Endometrium (tissue), 2 donors: ENCODE data around the gene UGT1A1.
"Not testable (repeated sequence)": the region's sequence is repeated elsewhere in the genome, so short reads cannot be mapped to it uniquely, and the experiment has no call there.

Experiments
- FAIRE-seq: peaks from 2 replicates; lab custom pipeline; 2012; peaks lifted over from hg19 to GRCh38; lab: Jason Lieb, UNC
- donor health status: control.
- donor health status: control.

UGT1A1 gene

DNA sequence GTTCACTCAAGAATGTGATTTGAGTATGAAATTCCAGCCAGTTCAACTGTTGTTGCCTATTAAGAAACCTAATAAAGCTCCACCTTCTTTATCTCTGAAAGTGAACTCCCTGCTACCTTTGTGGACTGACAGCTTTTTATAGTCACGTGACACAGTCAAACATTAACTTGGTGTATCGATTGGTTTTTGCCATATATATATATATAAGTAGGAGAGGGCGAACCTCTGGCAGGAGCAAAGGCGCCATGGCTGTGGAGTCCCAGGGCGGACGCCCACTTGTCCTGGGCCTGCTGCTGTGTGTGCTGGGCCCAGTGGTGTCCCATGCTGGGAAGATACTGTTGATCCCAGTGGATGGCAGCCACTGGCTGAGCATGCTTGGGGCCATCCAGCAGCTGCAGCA is at the start of gene UGT1A1:
UGT1A1 (plus strand) TSS at position 228 of the 400 bp plus-strand sequence; CDS start at position 246, 18 bp downstream.
- no peak for FAIRE-seq

DNA sequence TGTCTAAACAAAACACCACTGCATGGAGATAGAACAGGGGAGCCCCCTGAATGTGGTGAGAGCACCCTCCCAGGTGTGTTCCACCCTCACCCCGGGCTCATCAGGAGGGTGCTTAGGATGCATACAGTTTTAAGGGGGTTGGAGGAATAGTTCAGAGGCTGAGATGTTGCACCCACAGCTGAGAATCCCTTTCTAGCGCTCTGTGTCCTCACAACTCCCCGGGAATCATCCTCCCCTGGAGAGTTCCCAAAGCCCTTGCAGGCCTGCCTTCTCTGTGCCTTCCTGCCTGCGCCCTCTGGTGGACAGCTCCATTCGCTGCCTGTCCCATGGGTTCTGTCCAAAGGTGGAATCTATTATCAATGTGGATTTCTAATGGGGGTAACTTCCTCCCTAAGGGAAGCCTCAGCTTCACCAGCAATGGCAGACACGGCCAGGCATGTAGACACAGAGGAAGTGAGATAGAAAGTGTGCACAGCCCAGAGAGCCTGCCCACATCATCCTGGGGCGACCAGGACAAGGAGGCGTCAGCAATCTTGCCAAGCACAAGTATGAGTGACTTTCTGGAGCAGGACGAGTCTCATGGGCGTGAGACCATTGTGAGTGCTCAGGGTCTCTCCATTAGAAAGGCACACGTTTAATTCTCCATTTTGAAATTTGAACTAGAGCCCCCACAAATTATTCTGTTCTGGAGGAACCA is 48.6 kb upstream of the UGT1A1 start:
- no peak for FAIRE-seq

DNA sequence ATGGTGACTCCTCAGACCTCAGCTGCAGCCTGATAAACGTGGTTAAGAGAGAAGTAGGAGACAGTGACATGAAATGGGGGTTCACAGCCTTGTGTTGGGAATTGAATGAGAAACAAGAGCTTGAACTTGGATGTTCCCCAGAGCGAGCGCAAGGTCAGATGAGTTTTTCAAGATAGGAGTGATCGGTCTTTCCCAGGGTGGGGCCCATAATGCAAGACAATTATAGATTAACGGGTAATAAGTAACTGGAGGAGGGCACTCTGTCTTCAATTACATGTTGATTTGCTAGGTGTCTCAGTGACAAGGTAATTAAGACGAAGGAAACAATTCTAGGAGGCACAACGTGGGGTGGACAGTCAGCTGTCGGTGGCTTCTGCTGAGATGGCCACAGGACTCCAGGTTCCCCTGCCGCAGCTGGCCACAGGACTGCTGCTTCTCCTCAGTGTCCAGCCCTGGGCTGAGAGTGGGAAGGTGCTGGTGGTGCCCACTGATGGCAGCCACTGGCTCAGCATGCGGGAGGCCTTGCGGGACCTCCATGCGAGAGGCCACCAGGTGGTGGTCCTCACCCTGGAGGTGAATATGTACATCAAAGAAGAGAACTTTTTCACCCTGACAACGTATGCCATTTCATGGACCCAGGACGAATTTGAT is 47.3 kb upstream of the UGT1A1 start, which contains the start of gene UGT1A5:
UGT1A5 (plus strand) TSS at position 297 of the 651 bp plus-strand sequence; CDS start at position 382, 85 bp downstream.
- no peak for FAIRE-seq

DNA sequence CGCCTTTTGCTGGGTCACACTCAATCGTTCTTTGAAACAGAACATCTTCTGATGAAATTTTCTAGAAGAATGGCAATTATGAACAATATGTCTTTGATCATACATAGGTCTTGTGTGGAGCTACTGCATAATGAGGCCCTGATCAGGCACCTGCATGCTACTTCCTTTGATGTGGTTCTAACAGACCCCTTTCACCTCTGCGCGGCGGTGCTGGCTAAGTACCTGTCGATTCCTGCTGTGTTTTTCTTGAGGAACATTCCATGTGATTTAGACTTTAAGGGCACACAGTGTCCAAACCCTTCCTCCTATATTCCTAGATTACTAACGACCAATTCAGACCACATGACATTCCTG is 46.8 kb upstream of the UGT1A1 start:
- no peak for FAIRE-seq

DNA sequence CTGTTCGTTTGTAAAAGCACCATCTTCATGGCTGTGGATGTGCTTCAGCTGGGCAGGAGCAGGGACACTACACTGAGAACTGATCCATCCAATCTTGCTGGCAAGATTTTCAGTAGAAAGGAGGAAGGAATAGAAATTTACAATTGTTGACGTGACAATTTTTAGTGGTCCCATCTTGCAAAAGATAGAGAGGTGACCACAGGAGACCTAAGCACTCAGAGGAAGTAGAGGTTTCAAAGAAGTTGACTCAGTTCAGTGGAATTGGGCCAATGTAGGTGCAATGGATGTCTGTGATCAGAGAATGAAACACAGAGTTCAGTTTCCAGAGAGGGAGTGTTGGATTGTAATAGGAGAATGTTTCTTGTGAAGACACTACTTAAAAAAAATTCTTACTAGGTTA is 45.9 kb upstream of the UGT1A1 start:
- no peak for FAIRE-seq

DNA sequence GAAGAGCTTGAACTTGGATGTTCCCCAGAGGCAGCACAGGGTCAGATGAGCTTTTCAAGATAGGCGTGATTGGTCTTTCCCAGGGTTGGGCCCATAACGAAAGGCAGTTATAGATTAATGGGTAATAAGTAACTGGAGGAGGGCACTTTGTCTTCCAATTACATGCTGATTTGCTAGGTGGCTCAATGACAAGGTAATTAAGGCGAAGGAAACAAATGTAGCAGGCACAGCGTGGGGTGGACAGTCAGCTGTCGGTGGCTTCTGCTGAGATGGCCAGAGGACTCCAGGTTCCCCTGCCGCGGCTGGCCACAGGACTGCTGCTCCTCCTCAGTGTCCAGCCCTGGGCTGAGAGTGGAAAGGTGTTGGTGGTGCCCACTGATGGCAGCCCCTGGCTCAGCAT is 41.5 kb upstream of the UGT1A1 start, which contains the start of gene UGT1A4:
UGT1A4 (plus strand) TSS at position 185 of the 400 bp plus-strand sequence; CDS start at position 270, 85 bp downstream.
- FAIRE-seq: no peak

DNA sequence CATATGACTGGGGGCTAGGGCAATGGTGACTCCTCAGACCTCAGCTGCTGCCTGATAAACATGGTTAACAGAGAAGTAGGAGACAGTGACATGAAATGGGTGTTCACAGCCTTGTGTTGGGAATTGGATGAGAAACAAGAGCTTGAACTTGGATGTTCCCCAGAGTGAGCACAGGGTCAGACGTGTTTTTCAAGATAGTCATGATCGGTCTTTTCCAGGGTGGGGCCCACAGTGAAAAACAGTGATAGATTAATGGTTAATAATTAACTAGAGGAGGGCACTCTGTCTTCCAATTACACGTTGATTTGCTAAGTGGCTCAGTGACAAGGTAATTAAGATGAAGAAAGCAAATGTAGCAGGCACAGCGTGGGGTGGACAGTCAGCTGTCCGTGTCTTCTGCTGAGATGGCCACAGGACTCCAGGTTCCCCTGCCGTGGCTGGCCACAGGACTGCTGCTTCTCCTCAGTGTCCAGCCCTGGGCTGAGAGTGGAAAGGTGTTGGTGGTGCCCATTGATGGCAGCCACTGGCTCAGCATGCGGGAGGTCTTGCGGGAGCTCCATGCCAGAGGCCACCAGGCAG is 31.3 kb upstream of the UGT1A1 start, which contains the start of gene UGT1A3:
UGT1A3 (plus strand) TSS at position 320 of the 579 bp plus-strand sequence; CDS start at position 405, 85 bp downstream.
- FAIRE-seq: no peak

DNA sequence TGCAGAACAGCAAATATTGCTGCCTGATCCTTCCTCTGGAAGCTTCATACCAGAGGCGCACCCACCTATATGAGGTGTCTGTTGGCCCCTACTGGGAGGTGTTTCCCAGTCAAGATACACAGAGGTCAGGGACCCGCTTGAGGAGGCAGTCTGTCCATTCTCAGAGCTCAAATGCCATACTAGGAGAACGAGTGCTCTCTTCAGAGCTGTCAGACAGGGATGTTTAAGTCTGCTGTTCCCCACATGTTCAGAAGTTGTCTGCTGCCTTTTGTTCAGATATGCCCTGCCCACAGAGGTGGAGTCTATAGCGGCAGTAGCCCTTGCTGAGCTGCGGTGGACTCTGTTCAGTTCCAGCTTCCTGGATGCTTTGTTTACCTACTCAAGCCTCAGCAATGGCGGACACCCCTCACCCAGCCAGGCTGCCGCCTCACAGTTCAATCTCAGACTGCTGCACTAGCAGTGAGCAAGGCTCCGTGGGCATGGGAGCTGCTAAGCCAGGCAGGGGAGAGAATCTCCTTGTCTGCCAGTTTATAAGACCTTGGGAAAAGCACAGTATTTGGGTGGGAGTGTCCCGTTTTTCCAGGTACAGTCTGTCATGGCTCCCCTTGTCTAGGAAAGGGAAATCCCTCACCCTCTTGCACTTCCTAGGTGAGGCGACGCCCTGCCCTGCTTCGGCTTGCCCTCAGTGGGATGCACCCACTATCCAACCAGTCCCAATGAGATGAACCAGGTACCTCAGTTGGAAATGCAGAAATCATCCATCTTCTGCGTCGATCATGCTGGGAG is 23.0 kb upstream of the UGT1A1 start:
- not testable (repeated sequence) for FAIRE-seq

DNA sequence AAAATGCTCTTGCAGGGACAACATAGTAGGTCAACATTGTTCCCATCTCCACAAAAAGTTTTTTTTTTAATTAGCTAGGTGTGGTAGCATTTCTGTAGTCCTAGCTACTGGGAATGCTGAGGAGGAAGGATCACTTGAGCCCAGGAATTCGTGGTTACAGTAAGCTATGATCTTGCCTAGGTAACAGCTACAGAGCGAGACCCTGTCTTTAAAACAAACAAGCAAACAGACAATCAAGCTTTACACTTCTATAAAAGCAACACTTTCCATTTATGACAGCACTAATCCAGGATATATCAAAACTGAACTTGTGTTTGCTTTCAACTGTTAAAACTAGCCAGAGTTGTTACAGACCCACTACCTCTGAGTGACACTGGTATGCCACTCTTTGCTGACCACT is 19.2 kb upstream of the UGT1A1 start:
- no peak for FAIRE-seq

DNA sequence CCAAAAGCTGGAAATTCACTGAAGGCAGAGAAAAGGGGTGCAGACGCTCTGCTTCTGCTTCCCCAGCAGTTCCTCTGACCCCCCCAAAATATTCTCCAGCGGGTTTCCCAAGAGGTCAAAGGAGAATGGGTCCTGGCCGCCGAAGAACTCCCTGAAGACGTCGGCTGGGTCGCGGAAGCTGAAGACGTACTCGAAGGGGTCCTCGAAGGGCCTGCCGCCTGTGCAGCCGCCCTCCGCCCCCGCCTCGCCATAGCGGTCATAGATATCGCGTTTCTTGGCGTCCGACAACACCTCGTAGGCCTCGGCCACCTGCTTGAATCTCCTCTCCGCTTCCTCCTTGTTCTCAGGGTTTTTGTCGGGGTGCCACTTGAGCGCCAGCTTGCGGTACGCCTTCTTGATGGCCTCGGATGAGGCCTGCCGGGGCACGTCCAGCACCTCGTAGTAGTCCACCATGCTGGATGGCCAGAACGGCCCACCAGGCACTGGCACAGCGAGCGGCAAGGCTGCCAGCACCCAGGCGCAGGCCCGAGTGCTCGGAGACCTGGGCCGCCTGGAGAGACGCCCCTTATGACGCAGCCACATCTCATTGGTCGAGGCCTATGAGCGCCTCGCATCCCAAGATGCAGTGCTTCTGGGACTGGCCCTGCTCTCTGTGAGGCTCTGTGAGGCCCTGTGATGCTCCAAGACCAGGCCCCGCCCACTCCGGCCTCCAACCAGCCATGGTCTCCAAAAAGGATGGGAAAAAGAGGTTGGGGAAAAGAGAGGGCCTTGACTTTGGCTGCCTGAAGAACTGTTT is 16.4 kb upstream of the UGT1A1 start:
- FAIRE-seq: no peak

DNA sequence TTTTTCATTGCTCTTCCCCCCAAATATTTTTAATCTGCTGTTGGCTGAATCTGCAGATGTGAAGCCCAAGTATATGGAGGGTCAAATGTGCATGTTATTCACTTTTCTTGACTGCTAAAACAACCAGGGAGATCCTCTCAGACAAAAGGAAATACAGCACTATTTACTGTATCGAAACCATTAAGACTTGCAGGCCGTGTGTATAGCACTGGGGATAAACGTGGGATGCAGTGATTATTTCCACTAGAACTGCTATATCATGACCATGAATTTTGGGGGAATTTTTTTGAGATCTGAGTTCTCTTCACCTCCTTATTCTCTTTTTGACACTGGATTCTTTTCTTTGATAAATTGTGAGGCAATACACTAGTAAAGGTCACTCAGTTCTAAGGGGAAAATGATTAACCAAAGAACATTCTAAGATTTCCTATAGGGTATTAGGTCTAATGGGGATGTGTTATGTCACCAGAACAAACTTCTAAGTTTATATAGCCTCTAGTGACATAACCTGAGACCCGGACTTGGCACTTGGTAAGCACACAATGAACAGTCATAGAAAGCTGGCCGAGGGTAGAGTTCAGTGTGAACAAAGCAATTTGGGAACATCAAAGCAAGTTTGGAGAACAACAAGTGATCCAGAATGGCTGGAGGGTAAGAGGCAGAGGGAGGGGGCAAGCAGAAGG is 14.9 kb upstream of the UGT1A1 start:
- FAIRE-seq: no peak

DNA sequence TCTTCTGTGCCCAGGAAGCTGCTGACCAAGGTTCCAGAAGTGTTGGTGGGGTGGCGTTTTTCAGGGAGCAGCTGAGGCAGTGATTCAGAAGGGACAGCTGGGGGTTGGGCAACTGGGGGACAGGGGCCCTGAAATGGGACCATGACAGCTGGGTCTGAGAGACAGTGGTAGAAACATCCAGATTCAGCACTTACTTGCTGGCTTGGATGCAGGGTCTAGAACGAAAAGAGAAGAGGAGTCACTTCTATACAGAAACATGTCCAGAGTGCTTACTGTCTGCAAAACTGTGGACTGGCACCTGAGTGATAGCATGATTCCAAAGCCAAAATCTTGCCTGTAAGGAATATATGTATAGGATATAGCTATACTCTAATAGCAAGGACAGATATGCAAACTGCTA is 14.2 kb upstream of the UGT1A1 start:
- not testable (repeated sequence) for FAIRE-seq

DNA sequence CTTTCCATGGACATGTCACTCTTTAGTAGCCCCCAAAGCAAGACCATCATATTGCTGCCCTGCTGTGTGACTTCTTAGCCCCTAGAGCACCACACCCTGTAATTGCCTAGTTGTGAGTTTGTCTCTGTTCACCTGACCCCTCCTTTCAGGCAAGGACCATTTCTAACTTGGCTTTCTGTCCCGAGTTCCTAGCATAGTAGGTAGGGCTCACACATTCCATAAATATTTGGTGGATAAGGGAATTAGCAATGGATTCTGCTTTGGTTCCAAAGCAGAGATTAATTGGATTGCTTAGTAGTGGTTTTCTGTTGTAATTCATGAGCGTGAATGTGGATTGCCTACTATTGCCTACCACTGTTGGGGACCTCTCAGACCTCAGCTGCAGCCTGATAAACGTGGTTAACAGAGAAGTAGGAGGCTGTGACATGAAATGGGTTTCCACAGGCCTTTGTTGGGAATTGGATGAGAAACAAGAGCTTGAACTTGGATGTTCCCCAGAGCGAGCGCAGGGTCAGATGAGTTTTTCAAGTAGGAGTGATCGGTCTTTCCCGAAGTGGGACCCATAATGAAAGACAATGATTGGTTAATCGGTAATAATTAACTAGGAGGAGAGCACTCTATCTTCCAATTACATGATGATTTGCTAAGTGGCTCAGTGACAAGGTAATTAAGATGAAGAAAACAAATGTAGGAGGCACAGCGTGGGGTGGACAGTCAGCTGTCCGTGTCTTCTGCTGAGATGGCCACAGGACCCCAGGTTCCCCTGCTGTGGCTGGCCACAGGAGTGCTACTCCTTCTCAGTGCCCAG is 13.4 kb upstream of the UGT1A1 start:
- no peak for FAIRE-seq

DNA sequence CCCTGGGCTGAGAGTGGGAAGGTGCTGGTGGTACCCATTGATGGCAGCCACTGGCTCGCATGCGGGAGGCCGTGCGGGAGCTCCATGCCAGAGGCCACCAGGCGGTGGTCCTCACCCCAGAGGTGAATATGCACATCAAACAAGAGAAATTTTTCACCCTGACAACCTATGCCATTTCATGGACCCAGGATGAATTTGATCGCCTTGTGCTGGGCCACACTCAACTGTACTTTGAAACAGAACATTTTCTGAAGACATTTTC is 12.9 kb upstream of the UGT1A1 start:
- no peak for FAIRE-seq

DNA sequence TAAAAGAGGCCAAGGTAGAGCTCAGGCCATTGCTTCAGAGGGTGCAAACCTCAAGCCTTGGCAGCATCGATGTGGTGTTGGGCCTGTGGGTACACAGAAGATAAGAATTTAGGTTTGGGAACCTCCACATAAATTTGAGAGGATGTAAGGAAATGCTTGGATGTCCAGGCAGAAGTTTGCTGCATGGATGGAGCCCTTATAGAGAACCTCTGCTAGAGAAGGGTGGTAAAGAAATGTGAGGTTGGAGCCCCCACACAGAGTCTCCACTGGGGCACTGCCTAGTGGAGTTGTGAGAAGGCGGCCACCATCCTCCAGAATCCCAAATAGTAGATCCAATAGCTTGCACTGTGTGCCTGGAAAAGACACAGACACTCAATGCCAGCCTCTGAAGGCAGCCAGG is 9.4 kb upstream of the UGT1A1 start:
- FAIRE-seq: not testable (repeated sequence)

DNA sequence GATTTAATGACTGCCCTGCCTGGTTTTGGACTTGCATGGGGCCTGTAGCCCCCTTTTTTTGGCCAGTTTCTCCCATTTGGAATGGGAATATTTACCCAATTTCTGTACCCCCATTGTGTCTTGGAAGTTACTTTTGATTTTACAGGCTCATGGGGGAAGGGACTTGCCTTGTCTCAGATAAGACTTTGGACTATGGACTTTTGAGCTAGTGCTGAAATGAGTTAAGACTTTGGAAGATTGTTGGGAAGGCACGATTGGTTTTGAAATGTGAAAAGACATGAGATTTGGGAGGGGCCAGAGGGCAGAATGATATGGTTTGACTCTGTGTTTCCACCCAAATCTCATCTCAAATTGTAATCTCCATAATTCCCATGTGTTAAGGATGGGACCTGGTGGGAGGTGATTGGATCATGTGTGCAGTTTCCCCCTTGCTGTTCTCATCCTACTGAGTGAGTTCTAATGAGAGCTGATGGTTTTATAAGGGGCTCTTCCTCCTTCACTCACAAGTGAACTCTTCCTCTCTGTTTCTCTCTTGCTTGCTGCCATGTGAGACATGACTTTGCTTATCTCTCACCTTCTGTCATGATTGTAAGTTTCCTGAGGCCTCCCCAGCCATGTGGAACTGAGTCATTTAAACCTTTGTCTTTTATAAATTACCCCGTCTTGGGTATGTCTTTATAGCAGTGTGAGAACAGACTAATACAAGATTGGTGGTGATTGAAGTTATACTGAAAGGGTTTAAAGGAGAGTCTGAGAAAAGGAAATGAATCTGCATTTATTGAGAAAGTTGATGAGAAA is 8.7 kb upstream of the UGT1A1 start:
- FAIRE-seq: not testable (repeated sequence)

DNA sequence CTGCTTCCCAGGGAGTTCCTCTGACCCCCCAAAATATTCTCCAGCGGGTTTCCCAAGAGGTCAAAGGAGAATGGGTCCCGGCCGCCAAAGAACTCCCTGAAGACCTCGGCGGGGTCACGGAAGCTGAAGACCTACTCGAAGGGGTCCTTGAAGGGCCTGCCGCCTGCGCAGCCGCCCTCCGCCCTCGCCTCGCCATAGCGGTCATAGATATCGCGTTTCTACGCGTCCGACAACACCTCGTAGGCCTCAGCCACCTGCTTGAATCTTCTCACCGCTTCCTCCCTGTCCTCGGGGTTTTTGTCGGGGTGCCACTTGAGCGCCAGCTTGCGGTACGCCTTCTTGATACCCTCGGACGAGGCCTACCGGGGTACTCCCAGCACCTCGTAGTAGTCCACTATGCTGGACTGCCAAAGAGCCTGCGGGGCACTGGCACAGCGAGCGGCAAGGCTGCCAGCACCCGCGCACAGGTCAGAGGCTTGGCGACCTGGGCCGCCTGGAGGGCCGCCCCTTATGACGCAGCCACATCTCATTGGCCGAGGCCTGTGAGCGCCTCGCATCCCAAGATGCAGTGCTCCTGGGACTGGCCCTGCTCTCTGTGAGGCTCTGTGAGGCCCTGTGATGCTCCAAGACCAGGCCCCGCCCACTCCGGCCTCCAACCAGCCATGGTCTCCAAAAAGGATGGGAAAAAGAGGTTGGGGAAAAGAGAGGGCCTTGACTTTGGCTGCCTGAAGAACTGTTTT is 5.0 kb upstream of the UGT1A1 start:
- FAIRE-seq: no peak

DNA sequence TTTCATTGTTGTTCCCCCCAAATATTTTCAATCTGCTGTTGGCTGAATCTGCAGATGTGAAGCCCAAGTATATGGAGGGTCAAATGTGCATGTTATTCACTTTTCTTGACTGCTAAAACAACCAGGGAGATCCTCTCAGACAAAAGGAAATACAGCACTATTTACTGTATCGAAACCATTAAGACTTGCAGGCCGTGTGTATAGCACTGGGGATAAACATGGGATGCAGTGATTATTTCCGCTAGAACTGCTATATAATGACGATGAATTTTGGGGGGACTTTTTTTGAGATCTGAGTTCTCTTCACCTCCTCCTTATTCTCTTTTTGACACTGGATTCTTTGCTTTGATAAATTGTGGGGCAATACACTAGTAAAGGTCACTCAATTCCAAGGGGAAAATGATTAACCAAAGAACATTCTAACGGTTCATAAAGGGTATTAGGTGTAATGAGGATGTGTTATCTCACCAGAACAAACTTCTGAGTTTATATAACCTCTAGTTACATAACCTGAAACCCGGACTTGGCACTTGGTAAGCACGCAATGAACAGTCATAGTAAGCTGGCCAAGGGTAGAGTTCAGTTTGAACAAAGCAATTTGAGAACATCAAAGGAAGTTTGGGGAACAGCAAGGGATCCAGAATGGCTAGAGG is 3.5 kb upstream of the UGT1A1 start:
- FAIRE-seq: no peak
